H1 (cell line): ENCODE data around the gene KLHDC8B.

Source experiments
- CEBPB ChIP-seq: IDR thresholded peaks from 2 replicates; pipeline ENCODE4 v1.6.1; 2012; ENCODE audit warnings: low read depth, low read length
- EZH2 ChIP-seq: fragments of 200-600 bp; sonication (generic); IDR thresholded peaks from 2 replicates; pipeline ENCODE4 v1.7.1; 2012; ENCODE audit warnings: low read depth, mild to moderate bottlenecking, moderate library complexity, low read length, inconsistent platforms; ENCODE audit not compliant: severe bottlenecking
- JUN ChIP-seq: IDR thresholded peaks from 2 replicates; pipeline ENCODE4 v1.6.1; 2011; ENCODE audit warnings: low read depth, mild to moderate bottlenecking, improper control_type of control experiment, low read length
- NRF1 ChIP-seq: IDR thresholded peaks from 2 replicates; pipeline ENCODE4 v1.6.1; 2011; ENCODE audit warnings: mild to moderate bottlenecking, low read depth, low read length, improper control_type of control experiment
- PHF8 ChIP-seq: fragments of 200-600 bp; sonication (generic); conservative IDR thresholded peaks from 2 replicates; pipeline ENCODE4 v1.7.1; 2012; ENCODE audit warnings: low read depth, mild to moderate bottlenecking, inconsistent platforms, low read length, moderate library complexity
- POLR2A ChIP-seq, 2 experiments: IDR thresholded peaks; 1 replicate in 1 of 2; 2 replicates in 1 of 2; pipeline ENCODE4 v1.6.1; 2011; ENCODE audit warnings: low read depth in 2 of 2, low read length in 2 of 2, mild to moderate bottlenecking in 2 of 2; ENCODE audit errors: control extremely low read depth in 1 of 2
- RXRA ChIP-seq: IDR thresholded peaks from 2 replicates; pipeline ENCODE4 v1.6.1; 2011; ENCODE audit warnings: low read depth, mild to moderate bottlenecking, low read length, moderate library complexity; ENCODE audit not compliant: insufficient read depth
- YY1 ChIP-seq: IDR thresholded peaks from 2 replicates; pipeline ENCODE4 v1.6.1; 2011; ENCODE audit warnings: low read depth, mild to moderate bottlenecking, low read length
- ZNF274 ChIP-seq: IDR thresholded peaks from 2 replicates; pipeline ENCODE4 v1.7.0; 2012; ENCODE audit warnings: low read length, borderline replicate concordance; ENCODE audit errors: extremely low read depth
- TF ChIP-seq, protein P1 (sequence below), 3 experiments: IDR thresholded peaks; 1 replicate in 2 of 3; 2 replicates in 1 of 3; pipeline versions ENCODE4 v1.5.1 to v1.6.1; 2011; ENCODE audit warnings: low read length in 3 of 3, mild to moderate bottlenecking in 3 of 3, inconsistent platforms in 2 of 3, low read depth in 1 of 3, moderate library complexity in 1 of 3; ENCODE audit not compliant: insufficient read depth in 1 of 3; ENCODE audit errors: control extremely low read depth in 1 of 3

DNA sequence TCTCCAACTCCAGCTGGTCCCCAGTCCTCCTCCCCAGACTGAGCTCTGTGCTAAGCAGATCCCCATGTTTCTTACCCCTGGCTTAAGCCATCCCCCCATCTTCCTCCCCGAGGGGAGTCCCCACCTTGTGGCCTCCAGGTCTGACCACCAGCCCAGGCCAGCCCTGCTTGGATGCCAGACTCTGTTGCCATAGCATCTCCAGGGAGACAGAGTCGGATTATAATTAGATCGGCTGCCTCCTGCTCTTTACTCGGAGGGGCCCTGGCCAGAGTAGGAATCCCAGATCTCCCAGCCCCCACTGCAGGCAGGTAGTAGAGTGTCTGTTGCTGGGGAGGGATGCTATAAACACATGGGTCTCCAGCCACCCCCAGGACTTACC lies 2.4 kb downstream of the KLHDC8B start:
- TF ChIP-seq YY1 (no peak), PHF8 (no peak), JUN (no peak), EZH2 (no peak), POLR2A (IDR thresholded peaks at IDR 0.05; ENCODE audit: control extremely low read depth in 1 of 2, low read depth in 2 of 2, low read length in 2 of 2) (no peak), NRF1 (no peak), ZNF274 (no peak), CEBPB (no peak), RXRA (no peak)
- TF ChIP-seq, protein P1, sequence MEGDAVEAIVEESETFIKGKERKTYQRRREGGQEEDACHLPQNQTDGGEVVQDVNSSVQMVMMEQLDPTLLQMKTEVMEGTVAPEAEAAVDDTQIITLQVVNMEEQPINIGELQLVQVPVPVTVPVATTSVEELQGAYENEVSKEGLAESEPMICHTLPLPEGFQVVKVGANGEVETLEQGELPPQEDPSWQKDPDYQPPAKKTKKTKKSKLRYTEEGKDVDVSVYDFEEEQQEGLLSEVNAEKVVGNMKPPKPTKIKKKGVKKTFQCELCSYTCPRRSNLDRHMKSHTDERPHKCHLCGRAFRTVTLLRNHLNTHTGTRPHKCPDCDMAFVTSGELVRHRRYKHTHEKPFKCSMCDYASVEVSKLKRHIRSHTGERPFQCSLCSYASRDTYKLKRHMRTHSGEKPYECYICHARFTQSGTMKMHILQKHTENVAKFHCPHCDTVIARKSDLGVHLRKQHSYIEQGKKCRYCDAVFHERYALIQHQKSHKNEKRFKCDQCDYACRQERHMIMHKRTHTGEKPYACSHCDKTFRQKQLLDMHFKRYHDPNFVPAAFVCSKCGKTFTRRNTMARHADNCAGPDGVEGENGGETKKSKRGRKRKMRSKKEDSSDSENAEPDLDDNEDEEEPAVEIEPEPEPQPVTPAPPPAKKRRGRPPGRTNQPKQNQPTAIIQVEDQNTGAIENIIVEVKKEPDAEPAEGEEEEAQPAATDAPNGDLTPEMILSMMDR (IDR thresholded peaks at IDR 0.05; ENCODE audit: control extremely low read depth in 1 of 3, insufficient read depth in 1 of 3, low read depth in 1 of 3, low read length in 3 of 3), result no peak
